ENCODE results near the gene CERKL.

The CERKL gene

DNA sequence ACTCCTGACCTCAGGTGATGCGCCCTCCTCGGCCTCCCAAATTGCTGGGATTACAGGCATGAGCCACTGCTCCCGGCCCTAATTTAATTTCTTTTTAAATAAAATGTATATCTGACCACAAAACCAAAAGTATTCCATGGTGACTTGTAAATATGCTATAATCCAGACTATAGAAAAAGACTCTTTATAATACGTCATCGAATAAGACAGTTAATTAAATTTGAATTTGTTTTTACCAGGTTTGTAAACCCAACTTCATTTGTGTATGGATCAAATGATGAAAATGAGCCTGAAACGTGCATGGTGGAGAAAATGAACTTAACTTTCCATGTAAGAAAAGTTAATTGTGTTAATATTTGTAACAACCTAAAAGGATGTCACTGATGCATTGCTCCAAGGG, 129.8 kb downstream of the CERKL start:
- Histone ChIP-seq H3K4me1 (ENCODE audit: low read depth, poor library complexity, severe bottlenecking) (no peaks in the 10 kb centered on the region), H4K20me1 (ENCODE audit: insufficient read depth) (no peaks in the 10 kb centered on the region), H3K9ac (no peak overlapping the region), H3K4me3 (IDR thresholded peaks at IDR 0.05; ENCODE audit: insufficient read depth, low read depth, low read length) (no peak overlapping the region), H3K27me3 (ENCODE audit: insufficient read depth, low read depth) (no peaks in the 10 kb centered on the region), H3K27ac (no peak overlapping the region), H3K36me3 (ENCODE audit: insufficient read depth) (no peaks in the 10 kb centered on the region), H3K79me2 (ENCODE audit: insufficient read depth, low read depth) (no peaks in the 10 kb centered on the region), H3K4me2 (no peak overlapping the region), H2AFZ (ENCODE audit: low read depth) (no peak overlapping the region)
- TF ChIP-seq, protein P1, sequence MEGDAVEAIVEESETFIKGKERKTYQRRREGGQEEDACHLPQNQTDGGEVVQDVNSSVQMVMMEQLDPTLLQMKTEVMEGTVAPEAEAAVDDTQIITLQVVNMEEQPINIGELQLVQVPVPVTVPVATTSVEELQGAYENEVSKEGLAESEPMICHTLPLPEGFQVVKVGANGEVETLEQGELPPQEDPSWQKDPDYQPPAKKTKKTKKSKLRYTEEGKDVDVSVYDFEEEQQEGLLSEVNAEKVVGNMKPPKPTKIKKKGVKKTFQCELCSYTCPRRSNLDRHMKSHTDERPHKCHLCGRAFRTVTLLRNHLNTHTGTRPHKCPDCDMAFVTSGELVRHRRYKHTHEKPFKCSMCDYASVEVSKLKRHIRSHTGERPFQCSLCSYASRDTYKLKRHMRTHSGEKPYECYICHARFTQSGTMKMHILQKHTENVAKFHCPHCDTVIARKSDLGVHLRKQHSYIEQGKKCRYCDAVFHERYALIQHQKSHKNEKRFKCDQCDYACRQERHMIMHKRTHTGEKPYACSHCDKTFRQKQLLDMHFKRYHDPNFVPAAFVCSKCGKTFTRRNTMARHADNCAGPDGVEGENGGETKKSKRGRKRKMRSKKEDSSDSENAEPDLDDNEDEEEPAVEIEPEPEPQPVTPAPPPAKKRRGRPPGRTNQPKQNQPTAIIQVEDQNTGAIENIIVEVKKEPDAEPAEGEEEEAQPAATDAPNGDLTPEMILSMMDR (conservative IDR thresholded peaks at IDR 0.05; ENCODE audit: low read depth, low read length) = no peak

GRCh38 chr2:181526014-181526413, 130.9 kb downstream of the CERKL start:
- Histone ChIP-seq H3K79me2 (ENCODE audit: insufficient read depth, low read depth) (no peaks in the 10 kb centered on the region), H3K27ac (no peak overlapping the region), H3K4me3 (IDR thresholded peaks at IDR 0.05; ENCODE audit: insufficient read depth, low read depth, low read length) (no peak overlapping the region), H3K9ac (no peak overlapping the region), H3K36me3 (ENCODE audit: insufficient read depth) (no peaks in the 10 kb centered on the region), H2AFZ (ENCODE audit: low read depth) (no peak overlapping the region), H4K20me1 (ENCODE audit: insufficient read depth) (no peaks in the 10 kb centered on the region), H3K4me1 (ENCODE audit: low read depth, poor library complexity, severe bottlenecking) (no peaks in the 10 kb centered on the region), H3K4me2 (no peak overlapping the region), H3K27me3 (ENCODE audit: insufficient read depth, low read depth) (no peaks in the 10 kb centered on the region)
- TF ChIP-seq, protein P1 (conservative IDR thresholded peaks at IDR 0.05; ENCODE audit: low read depth, low read length) = no peak

- TF ChIP-seq, protein P1 (conservative IDR thresholded peaks at IDR 0.05; ENCODE audit: low read depth, low read length) = no peak
- no peaks in the 10 kb centered on the region for H4K20me1 ChIP-seq (ENCODE audit: insufficient read depth)
- H3K4me3 ChIP-seq (IDR thresholded peaks at IDR 0.05; ENCODE audit: insufficient read depth, low read depth, low read length) = no peak overlapping the region
- no peaks in the 10 kb centered on the region for H3K4me1 ChIP-seq (ENCODE audit: low read depth, poor library complexity, severe bottlenecking)
- H3K79me2 ChIP-seq (ENCODE audit: insufficient read depth, low read depth) = no peaks in the 10 kb centered on the region
- no peak overlapping the region for H3K27ac ChIP-seq
- H3K27me3 ChIP-seq (ENCODE audit: insufficient read depth, low read depth) = no peaks in the 10 kb centered on the region
- no peaks in the 10 kb centered on the region for H3K36me3 ChIP-seq (ENCODE audit: insufficient read depth)
- H3K9ac ChIP-seq = no peak overlapping the region
- no peak overlapping the region for H2AFZ ChIP-seq (ENCODE audit: low read depth)
- no peak overlapping the region for H3K4me2 ChIP-seq
These were observed 133.1 kb downstream of the CERKL start for GRCh38 chr2:181523756-181524155.

DNA sequence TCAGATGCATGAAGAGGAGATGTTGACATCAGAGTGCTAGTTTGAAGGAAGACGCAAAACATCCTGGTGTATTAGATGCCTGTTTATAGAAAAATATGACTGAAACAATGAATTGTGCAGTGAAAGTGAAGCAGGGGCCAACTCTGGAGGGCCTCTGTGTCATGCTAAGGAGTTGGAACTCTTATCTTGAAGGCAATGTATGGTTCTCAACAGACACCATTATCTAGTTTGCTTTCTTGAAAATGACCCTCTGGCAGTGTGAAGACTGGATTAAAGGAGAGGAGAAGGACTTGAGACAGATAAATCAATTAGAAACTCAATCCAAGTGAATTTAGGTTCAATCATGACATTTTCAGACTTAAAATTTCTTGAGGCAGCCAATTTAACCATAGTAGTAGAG, 136.7 kb downstream of the CERKL start:
- Histone ChIP-seq H4K20me1 (ENCODE audit: insufficient read depth) (no peaks in the 10 kb centered on the region), H2AFZ (ENCODE audit: low read depth) (no peak overlapping the region), H3K4me3 (IDR thresholded peaks at IDR 0.05; ENCODE audit: insufficient read depth, low read depth, low read length) (no peak overlapping the region), H3K4me2 (no peak overlapping the region), H3K27ac (no peak overlapping the region), H3K36me3 (ENCODE audit: insufficient read depth) (no peaks in the 10 kb centered on the region), H3K27me3 (ENCODE audit: insufficient read depth, low read depth) (no peaks in the 10 kb centered on the region), H3K9ac (no peak overlapping the region), H3K4me1 (ENCODE audit: low read depth, poor library complexity, severe bottlenecking) (no peaks in the 10 kb centered on the region), H3K79me2 (ENCODE audit: insufficient read depth, low read depth) (no peaks in the 10 kb centered on the region)
- TF ChIP-seq, protein P1 (conservative IDR thresholded peaks at IDR 0.05; ENCODE audit: low read depth, low read length) = no peak

Data from KMS-11 (cell line).